GM12878 (cell line): ENCODE results near the gene SIKE1. TPM values are rescaled to one million over a fixed set of nuclear protein-coding genes. Genes with fewer than 3 reads are reported as not detected.

ENCODE experiments used
- ATAC-seq: fragments of 200-7000 bp; cut with Tn5 transposase; 3 replicates; pipeline ENCODE4 v1.9.1; 2020; ENCODE audit warnings: mild to moderate bottlenecking, moderate library complexity
- BruUV-seq: library from RNA; stranded (reverse); fragments of 400-500 nt; replicated peaks from 2 replicates; lab custom pipeline; 2021; lab: Mats Ljungman, UMichigan
- CTCF ChIA-PET: fragments of 300-600 bp; sonication (Branson Sonifier 250); formaldehyde crosslinking; extraction: SDS; loops from one replicate; lab custom pipeline; 2021; ENCODE audit warnings: inconsistent platforms; lab: Yijun Ruan, JAX
- POLR2A ChIA-PET: fragments of 350-600 bp; formaldehyde crosslinking; extraction: SDS; loops from one replicate; lab custom pipeline; 2021; ENCODE audit warnings: inconsistent platforms; lab: Charles Lee
- RAD21 ChIA-PET: fragments of 300-600 bp; sonication (Branson Sonifier 250); formaldehyde crosslinking; loops from one replicate; lab custom pipeline; 2023; ENCODE audit warnings: antibody characterized with exemption; ENCODE audit not compliant: unreplicated experiment; lab: Charles Lee
- SMC1A ChIA-PET: fragments of 300-600 bp; sonication (Branson Sonifier 250); formaldehyde crosslinking; loops from one replicate; lab custom pipeline; 2023; ENCODE audit not compliant: unreplicated experiment, uncharacterized antibody; lab: Charles Lee
- DNase-seq: peaks from one replicate; pipeline ENCODE4 v3.0.0-alpha.2; 2011; ENCODE audit warnings: low read depth, low spot score
- FAIRE-seq: peaks from 3 replicates; lab custom pipeline; 2011; peaks lifted over from hg19 to GRCh38; lab: Jason Lieb, UNC
- H2AFZ ChIP-seq: 2 replicates; pipeline ENCODE4 v1.6.0; 2011; ENCODE audit warnings: low read depth, low read length, control low read depth; ENCODE audit not compliant: control insufficient read depth
- H3K27ac ChIP-seq: 2 replicates; pipeline ENCODE4 v1.5.1; 2011; ENCODE audit warnings: control low read depth; ENCODE audit not compliant: control insufficient read depth, insufficient read depth
- H3K27me3 ChIP-seq, 2 experiments: replicated peaks in 1 of 2; 2 replicates each; pipeline versions ENCODE4 v1.6.0 to v1.6.1; 2011; ENCODE audit warnings: low read length in 1 of 2; ENCODE audit not compliant: control insufficient read depth in 2 of 2, insufficient read depth in 2 of 2
- H3K36me3 ChIP-seq, 2 experiments: 2 replicates each; pipeline ENCODE4 v1.5.1; 2011; ENCODE audit warnings: low read length in 1 of 2; ENCODE audit not compliant: control insufficient read depth in 2 of 2, insufficient read depth in 2 of 2
- H3K4me1 ChIP-seq: 2 replicates; pipeline ENCODE4 v1.6.1; 2011; ENCODE audit warnings: mild to moderate bottlenecking, low read length, moderate library complexity, mixed read lengths; ENCODE audit not compliant: control insufficient read depth, insufficient read depth
- H3K4me2 ChIP-seq: 2 replicates; pipeline ENCODE4 v1.6.0; 2011; ENCODE audit warnings: control low read depth; ENCODE audit not compliant: control insufficient read depth, insufficient read depth
- H3K4me3 ChIP-seq: fragments of 200-600 bp; sonication (generic); 2 replicates; pipeline ENCODE4 v1.5.1; 2016
- H3K79me2 ChIP-seq: 2 replicates; pipeline ENCODE4 v1.6.0; 2011; ENCODE audit warnings: low read length; ENCODE audit not compliant: control insufficient read depth, insufficient read depth
- H3K9ac ChIP-seq: 2 replicates; pipeline ENCODE4 v1.8.0; 2011; ENCODE audit warnings: low read length, control low read depth, mixed read lengths; ENCODE audit not compliant: control insufficient read depth, insufficient read depth
- H3K9me3 ChIP-seq: replicated peaks from 3 replicates; pipeline ENCODE4 v1.5.1; 2011; ENCODE audit warnings: mild to moderate bottlenecking, low read length; ENCODE audit not compliant: control insufficient read depth, insufficient read depth
- H4K20me1 ChIP-seq: 2 replicates; pipeline ENCODE4 v1.6.0; 2011; ENCODE audit not compliant: control insufficient read depth, insufficient read depth
- BCL11A ChIP-seq: IDR thresholded peaks from 2 replicates; pipeline ENCODE4 v1.6.1; 2011; ENCODE audit warnings: low read depth, low read length
- GATAD2B ChIP-seq: fragments of 450-650 bp; conservative IDR thresholded peaks from 2 replicates; pipeline ENCODE4 v1.6.1; 2017; ENCODE audit warnings: low read depth, mild to moderate bottlenecking, moderate library complexity
- LARP7 ChIP-seq: fragments of 450-650 bp; IDR thresholded peaks from 2 replicates; pipeline ENCODE4 v1.6.1; 2017; ENCODE audit warnings: mild to moderate bottlenecking
- MEF2A ChIP-seq: IDR thresholded peaks from 2 replicates; pipeline ENCODE4 v1.6.1; 2011; ENCODE audit warnings: low read depth, mild to moderate bottlenecking, low read length, moderate library complexity; ENCODE audit not compliant: insufficient read depth
- POLR2AphosphoS2 ChIP-seq: IDR thresholded peaks from 2 replicates; pipeline ENCODE4 v1.6.1; 2011; ENCODE audit warnings: low read depth, mild to moderate bottlenecking, low read length, improper control_type of control experiment, moderate library complexity
- ZZZ3 ChIP-seq: IDR thresholded peaks from 2 replicates; pipeline ENCODE4 v1.6.1; 2011; ENCODE audit warnings: low read depth; ENCODE audit not compliant: control insufficient read depth, insufficient read length
- WGBS: methylation state at CpG from one replicate; pipeline ENCODE4 v1.1.6; 2016; ENCODE audit warnings: low lambda C conversion rate; ENCODE audit not compliant: insufficient replicate concordance, insufficient coverage; ENCODE audit errors: missing lambda C conversion rate; 5-methylcytosine and 5-hydroxymethylcytosine counted together
- in situ Hi-C: fragments of 300-500 bp; cut with MboI; formaldehyde crosslinking; loops from 9 replicates; pipeline ENCODE4 v1.14.3; 2018; ENCODE audit warnings: mixed read lengths
- intact Hi-C: fragments of 100-400 bp; cut with micrococcal nuclease; formaldehyde crosslinking; loops from one replicate; pipeline ENCODE4 v1.14.2; 2022; ENCODE audit not compliant: unreplicated experiment
- polyA plus RNA-seq, 11 experiments: library from polyadenylated mRNA; depleted of rRNA in 4 of 11; unstranded in 6 of 11; stranded (reverse) in 5 of 11; fragments of >200 nt; fragmentation: Nextera tagmentation in 4 of 11; fragmentation: Illumina TruSeq in 1 of 11; extraction: Ambion mirVana in 4 of 11; extraction: Trizol in 1 of 11; gene quantifications; 1 replicate in 1 of 11; 2 replicates in 10 of 11; pipeline versions ENCODE4 v1.2.1 to v1.2.3, GENCODE V29; 2011 to 2016; ENCODE audit warnings: inconsistent platforms in 2 of 11, missing spikeins in 2 of 11, low read depth in 1 of 11
- total RNA-seq, 4 experiments: library from RNA; depleted of rRNA in 3 of 4; stranded (reverse); fragments of >200 nt in 3 of 4; fragmentation: Illumina TruSeq in 1 of 4; extraction: Trizol in 1 of 4; gene quantifications; 2 replicates each; pipeline versions ENCODE4 v1.2.1 to v1.2.3, GENCODE V29; 2013 to 2021
- TF ChIP-seq, protein P1 (sequence below): fragments of 450-650 bp; IDR thresholded peaks from 2 replicates; pipeline ENCODE4 v1.6.1; 2017; ENCODE audit warnings: antibody characterized with exemption, mild to moderate bottlenecking, moderate library complexity

The SIKE1 gene
- total and polyA plus RNA-seq, 10 of the 15 experiments (the other 5 are each of a cell fraction or from before 2014, with no cell fraction given) = 10.4 to 67.0 (median 45.5) TPM

DNA sequence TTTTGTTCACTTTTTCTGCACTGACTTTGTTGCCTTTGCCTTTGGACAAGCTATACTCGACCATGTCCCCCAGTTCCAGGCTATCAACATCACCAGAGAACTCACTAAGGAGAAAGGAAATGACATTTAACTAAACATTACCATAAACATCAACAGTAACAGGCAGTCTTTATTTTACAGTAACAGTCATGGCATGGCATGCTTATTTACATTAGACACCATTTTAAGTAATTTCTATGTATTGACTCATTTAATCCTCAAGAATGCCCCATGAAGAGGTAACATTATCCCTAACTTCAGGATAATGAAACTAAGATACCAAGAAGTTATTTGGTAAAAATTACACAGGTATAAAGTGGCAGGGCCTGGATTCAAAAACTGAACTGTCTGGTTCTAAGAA lies 55.3 kb downstream of the SIKE1 start:
- FAIRE-seq = no peak
- no peak overlapping the region for H3K27ac ChIP-seq
- no peak overlapping the region for H3K4me2 ChIP-seq
- RAD21 ChIA-PET = no interaction called here
- in situ Hi-C loops = loop anchor here (25.0 kb wide), 1 partner anchor 1763 kb away; the partner anchor contains the start of gene SLC16A1
- H3K36me3 ChIP-seq = peaks cover 8 to 42% of the 10 kb centered on the region in 2 experiments
- no peaks in the 10 kb centered on the region for H3K9me3 ChIP-seq
- intact Hi-C loops = no loop called here
- DNase-seq = no peak
- H4K20me1 ChIP-seq = no peaks in the 10 kb centered on the region
- no peak overlapping the region for H3K4me3 ChIP-seq
- no peak overlapping the region for H3K9ac ChIP-seq
- 91% methylated on average over 1 of the region's 1 CpG for WGBS
- H2AFZ ChIP-seq = no peak overlapping the region
- no peaks in the 10 kb centered on the region for H3K4me1 ChIP-seq
- BruUV-seq = no TSS peak
- no peak for TF ChIP-seq BCL11A
- TF ChIP-seq MEF2A = no peak
- TF ChIP-seq, protein P1, sequence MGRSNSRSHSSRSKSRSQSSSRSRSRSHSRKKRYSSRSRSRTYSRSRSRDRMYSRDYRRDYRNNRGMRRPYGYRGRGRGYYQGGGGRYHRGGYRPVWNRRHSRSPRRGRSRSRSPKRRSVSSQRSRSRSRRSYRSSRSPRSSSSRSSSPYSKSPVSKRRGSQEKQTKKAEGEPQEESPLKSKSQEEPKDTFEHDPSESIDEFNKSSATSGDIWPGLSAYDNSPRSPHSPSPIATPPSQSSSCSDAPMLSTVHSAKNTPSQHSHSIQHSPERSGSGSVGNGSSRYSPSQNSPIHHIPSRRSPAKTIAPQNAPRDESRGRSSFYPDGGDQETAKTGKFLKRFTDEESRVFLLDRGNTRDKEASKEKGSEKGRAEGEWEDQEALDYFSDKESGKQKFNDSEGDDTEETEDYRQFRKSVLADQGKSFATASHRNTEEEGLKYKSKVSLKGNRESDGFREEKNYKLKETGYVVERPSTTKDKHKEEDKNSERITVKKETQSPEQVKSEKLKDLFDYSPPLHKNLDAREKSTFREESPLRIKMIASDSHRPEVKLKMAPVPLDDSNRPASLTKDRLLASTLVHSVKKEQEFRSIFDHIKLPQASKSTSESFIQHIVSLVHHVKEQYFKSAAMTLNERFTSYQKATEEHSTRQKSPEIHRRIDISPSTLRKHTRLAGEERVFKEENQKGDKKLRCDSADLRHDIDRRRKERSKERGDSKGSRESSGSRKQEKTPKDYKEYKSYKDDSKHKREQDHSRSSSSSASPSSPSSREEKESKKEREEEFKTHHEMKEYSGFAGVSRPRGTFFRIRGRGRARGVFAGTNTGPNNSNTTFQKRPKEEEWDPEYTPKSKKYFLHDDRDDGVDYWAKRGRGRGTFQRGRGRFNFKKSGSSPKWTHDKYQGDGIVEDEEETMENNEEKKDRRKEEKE = no peak
- no peak for TF ChIP-seq ZZZ3
- TF ChIP-seq GATAD2B = no peak
- no peak for TF ChIP-seq LARP7
- TF ChIP-seq POLR2AphosphoS2 = no peak
- SMC1A ChIA-PET = no interaction called here
- H3K79me2 ChIP-seq = no peaks in the 10 kb centered on the region
- POLR2A ChIA-PET = no interaction called here
- CTCF ChIA-PET = no interaction called here
- no peak for ATAC-seq
- no peaks in the 10 kb centered on the region for H3K27me3 ChIP-seq
